ENCODE results near the gene CITED4.

The CITED4 gene

DNA sequence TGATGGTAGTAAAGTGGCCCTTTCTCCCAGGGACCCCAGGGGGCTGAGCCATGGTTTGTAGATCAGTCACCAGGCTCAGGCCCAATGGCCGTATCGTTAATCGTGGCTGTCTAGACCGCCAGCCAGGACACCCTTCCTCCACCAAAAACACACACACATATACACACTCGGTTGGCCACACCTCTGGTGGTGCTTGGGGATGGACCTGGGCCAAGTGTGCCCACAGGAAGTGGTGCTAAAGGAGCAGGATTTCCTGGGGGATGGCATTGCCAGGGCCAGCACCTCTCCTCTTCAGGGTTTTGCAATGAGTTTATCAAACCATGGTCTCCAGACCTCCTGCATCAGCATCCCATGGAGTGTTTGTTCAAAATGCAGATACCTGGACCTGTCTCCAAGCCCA is 36.2 kb downstream of the CITED4 start:
- TF ChIP-seq EP300 (IDR thresholded peaks at IDR 0.05; ENCODE audit: borderline replicate concordance) (no peak), TCF12 (IDR thresholded peaks at IDR 0.05; ENCODE audit: low read depth) (no peak), EGR1 (IDR thresholded peaks at IDR 0.05) (no peak), YY1 (IDR thresholded peaks at IDR 0.05; ENCODE audit: low read depth) (no peak), ZBTB7A (IDR thresholded peaks at IDR 0.05; ENCODE audit: low read depth) (no peak), NFIC (IDR thresholded peaks at IDR 0.05) (no peak), TAF1 (IDR thresholded peaks at IDR 0.05; ENCODE audit: low read depth) (no peak), FOXM1 (IDR thresholded peaks at IDR 0.05; ENCODE audit: borderline replicate concordance, low read depth) (no peak), CEBPB (IDR thresholded peaks at IDR 0.05) (no peak), CREB1 (IDR thresholded peaks at IDR 0.05; ENCODE audit: low read depth) (no peak), TEAD4 (IDR thresholded peaks at IDR 0.05) (no peak), RAD21 (IDR thresholded peaks at IDR 0.05; ENCODE audit: low read depth) (no peak)
- TF ChIP-seq, protein P1, sequence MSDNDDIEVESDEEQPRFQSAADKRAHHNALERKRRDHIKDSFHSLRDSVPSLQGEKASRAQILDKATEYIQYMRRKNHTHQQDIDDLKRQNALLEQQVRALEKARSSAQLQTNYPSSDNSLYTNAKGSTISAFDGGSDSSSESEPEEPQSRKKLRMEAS (IDR thresholded peaks at IDR 0.05), result no peak
- TF ChIP-seq, protein P2, sequence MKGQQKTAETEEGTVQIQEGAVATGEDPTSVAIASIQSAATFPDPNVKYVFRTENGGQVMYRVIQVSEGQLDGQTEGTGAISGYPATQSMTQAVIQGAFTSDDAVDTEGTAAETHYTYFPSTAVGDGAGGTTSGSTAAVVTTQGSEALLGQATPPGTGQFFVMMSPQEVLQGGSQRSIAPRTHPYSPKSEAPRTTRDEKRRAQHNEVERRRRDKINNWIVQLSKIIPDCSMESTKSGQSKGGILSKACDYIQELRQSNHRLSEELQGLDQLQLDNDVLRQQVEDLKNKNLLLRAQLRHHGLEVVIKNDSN (IDR thresholded peaks at IDR 0.05), result no peak
- TF ChIP-seq, protein P3, sequence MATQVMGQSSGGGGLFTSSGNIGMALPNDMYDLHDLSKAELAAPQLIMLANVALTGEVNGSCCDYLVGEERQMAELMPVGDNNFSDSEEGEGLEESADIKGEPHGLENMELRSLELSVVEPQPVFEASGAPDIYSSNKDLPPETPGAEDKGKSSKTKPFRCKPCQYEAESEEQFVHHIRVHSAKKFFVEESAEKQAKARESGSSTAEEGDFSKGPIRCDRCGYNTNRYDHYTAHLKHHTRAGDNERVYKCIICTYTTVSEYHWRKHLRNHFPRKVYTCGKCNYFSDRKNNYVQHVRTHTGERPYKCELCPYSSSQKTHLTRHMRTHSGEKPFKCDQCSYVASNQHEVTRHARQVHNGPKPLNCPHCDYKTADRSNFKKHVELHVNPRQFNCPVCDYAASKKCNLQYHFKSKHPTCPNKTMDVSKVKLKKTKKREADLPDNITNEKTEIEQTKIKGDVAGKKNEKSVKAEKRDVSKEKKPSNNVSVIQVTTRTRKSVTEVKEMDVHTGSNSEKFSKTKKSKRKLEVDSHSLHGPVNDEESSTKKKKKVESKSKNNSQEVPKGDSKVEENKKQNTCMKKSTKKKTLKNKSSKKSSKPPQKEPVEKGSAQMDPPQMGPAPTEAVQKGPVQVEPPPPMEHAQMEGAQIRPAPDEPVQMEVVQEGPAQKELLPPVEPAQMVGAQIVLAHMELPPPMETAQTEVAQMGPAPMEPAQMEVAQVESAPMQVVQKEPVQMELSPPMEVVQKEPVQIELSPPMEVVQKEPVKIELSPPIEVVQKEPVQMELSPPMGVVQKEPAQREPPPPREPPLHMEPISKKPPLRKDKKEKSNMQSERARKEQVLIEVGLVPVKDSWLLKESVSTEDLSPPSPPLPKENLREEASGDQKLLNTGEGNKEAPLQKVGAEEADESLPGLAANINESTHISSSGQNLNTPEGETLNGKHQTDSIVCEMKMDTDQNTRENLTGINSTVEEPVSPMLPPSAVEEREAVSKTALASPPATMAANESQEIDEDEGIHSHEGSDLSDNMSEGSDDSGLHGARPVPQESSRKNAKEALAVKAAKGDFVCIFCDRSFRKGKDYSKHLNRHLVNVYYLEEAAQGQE (IDR thresholded peaks at IDR 0.05; ENCODE audit: low read depth), result no peak

DNA sequence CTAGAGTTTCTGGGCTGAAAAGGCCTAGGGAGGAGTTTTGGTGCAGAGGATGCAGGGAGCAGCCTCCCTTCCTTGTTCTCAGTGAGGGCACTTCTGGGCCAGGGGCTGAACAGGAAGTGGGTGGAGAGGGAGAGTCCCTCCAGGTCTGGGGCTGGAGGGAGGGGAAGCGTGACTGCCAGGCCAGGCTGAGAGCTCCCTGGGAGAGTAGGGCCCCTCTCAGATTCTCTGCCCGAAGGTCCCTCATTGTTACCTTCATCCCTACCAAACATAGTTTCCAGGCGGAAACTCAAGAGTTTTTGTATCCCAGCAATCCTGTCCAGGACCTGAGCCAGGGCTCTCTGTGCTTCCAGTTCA is 36.8 kb downstream of the CITED4 start:
- TF ChIP-seq EGR1 (IDR thresholded peaks at IDR 0.05), result no peak
- TF ChIP-seq TEAD4 (IDR thresholded peaks at IDR 0.05), result no peak
- TF ChIP-seq TCF12 (IDR thresholded peaks at IDR 0.05; ENCODE audit: low read depth), result no peak
- TF ChIP-seq ZBTB7A (IDR thresholded peaks at IDR 0.05; ENCODE audit: low read depth), result no peak
- no peak for TF ChIP-seq TAF1 (IDR thresholded peaks at IDR 0.05; ENCODE audit: low read depth)
- no peak for TF ChIP-seq FOXM1 (IDR thresholded peaks at IDR 0.05; ENCODE audit: borderline replicate concordance, low read depth)
- no peak for TF ChIP-seq CEBPB (IDR thresholded peaks at IDR 0.05)
- TF ChIP-seq, protein P2 (IDR thresholded peaks at IDR 0.05), result no peak

DNA sequence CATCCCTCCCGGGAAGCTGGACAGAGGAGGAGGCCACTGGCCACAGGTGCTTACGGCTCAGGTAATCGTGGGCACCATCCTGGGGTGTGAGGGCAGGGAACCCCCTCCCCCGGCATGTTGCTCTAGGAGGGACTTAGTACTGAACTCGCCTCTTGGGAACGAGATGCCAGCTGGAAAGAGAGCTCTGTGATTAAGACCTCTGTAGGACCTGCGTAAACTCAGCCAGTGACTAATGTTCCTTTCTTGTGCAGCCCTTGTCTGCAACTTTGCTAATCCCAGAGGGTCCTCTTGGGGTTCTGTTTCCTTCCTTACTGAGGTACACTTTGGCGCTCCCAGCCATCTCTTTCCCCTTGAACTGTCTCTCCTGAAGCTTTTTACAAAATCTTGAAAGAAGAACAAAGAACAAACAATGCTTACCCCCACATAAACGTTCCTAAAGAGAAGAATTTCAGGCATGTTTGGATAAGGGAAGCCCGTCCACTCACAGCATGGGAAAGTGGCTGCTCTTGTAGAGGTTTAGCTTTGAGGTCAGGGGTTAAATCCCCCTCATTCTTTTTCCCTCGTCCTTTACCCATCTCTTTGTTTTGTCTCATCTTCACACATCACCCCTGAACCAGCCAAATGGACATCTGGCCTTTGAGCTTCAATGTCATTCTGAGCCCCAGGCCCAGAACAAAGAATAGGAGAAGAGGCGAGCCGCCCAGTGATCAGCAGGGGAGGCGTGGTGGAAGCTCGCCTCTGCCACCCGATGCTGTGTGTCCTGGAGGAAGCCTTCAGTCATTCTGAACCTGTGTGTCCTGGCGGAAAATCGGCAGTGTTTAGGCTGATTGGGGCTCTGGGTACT is 37.4 kb downstream of the CITED4 start:
- TF ChIP-seq TCF12 (IDR thresholded peaks at IDR 0.05; ENCODE audit: low read depth), result no peak
- TF ChIP-seq NFIC (IDR thresholded peaks at IDR 0.05), result no peak
- TF ChIP-seq, protein P3 (IDR thresholded peaks at IDR 0.05; ENCODE audit: low read depth), result no peak
- TF ChIP-seq EP300 (IDR thresholded peaks at IDR 0.05; ENCODE audit: borderline replicate concordance), result no peak
- TF ChIP-seq ZBTB7A (IDR thresholded peaks at IDR 0.05; ENCODE audit: low read depth), result no peak
- no peak for TF ChIP-seq TEAD4 (IDR thresholded peaks at IDR 0.05)
- TF ChIP-seq, protein P1 (IDR thresholded peaks at IDR 0.05), result no peak
- TF ChIP-seq YY1 (IDR thresholded peaks at IDR 0.05; ENCODE audit: low read depth), result no peak
- no peak for TF ChIP-seq TAF1 (IDR thresholded peaks at IDR 0.05; ENCODE audit: low read depth)
- TF ChIP-seq EGR1 (IDR thresholded peaks at IDR 0.05), result no peak
- no peak for TF ChIP-seq RAD21 (IDR thresholded peaks at IDR 0.05; ENCODE audit: low read depth)
- TF ChIP-seq, protein P2 (IDR thresholded peaks at IDR 0.05), result no peak
- TF ChIP-seq FOXM1 (IDR thresholded peaks at IDR 0.05; ENCODE audit: borderline replicate concordance, low read depth), result no peak
- no peak for TF ChIP-seq CREB1 (IDR thresholded peaks at IDR 0.05; ENCODE audit: low read depth)
- TF ChIP-seq CEBPB (IDR thresholded peaks at IDR 0.05), result no peak

DNA sequence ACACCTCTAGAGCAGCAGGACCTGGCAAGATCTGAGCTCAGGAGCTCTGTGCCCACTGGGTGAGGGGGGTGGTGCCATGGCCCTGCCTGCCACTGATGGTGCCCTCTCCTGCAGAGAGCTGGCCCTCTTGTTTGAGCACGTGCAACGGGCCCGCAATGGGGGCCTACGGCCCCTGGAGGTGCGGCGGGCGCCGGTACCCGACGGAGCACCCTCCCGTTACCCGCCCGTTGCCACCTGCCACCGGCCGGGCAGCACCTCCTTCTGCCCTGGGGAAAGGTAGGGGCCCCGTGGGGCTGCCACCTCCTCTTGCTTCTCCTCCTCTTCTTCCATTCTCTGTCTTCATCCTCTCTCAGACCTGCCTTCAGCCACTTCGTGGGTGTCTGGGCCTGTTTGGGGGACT is 38.2 kb downstream of the CITED4 start:
- TF ChIP-seq YY1 (IDR thresholded peaks at IDR 0.05; ENCODE audit: low read depth) (no peak), TAF1 (IDR thresholded peaks at IDR 0.05; ENCODE audit: low read depth) (no peak), FOXM1 (IDR thresholded peaks at IDR 0.05; ENCODE audit: borderline replicate concordance, low read depth) (no peak)
- TF ChIP-seq, protein P2 (IDR thresholded peaks at IDR 0.05), result no peak
- TF ChIP-seq, protein P3 (IDR thresholded peaks at IDR 0.05; ENCODE audit: low read depth), result no peak
- TF ChIP-seq, protein P1 (IDR thresholded peaks at IDR 0.05), result no peak

All from Ishikawa (cell line).